CMK (cell line): ENCODE results near the gene ZNF426.

ENCODE experiments used
- DNase-seq: peaks from one replicate; pipeline ENCODE4 v3.0.0-alpha.2; 2010; ENCODE audit warnings: low read depth

Gene ZNF426

DNA sequence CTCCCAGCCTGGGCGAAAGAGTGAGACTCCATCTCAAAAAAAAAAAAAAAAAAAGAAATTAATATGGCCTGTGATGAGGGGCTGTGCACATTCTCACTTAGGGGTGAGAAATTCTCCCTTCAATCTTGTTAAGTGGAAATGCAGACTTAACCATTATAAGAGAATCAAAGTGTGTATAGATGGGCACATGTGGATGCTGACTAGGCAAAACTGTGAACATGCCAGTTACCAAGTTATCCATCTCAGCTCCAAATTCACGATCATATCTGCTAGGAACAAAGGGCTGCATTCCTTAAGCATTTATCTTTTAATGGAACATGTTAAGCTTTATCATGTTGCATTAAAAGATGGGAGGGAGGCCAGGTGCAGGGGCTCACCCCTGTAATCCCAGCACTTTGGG is 44.3 kb downstream of the ZNF426 start:
- DNase-seq = no peak

DNA sequence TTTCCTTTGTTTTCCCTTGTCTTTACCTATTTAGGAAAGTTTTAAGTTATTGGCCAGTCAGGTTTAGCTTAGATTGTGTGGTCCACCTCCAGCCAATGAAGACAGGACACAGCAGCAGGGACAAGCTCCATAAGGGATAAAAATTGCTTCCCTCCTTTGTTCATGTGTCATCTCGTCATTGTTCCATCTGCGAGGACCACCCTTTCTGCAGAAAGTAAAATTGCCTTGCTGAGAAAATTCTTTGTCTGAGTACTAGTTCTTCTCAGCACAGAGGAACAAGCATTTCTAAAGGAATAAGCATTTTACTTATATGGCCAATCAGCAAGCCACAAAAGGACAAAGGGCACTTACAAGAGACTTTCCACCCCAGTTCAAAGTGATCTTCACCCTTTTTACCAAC is 51.4 kb downstream of the ZNF426 start:
- no peak for DNase-seq

DNA sequence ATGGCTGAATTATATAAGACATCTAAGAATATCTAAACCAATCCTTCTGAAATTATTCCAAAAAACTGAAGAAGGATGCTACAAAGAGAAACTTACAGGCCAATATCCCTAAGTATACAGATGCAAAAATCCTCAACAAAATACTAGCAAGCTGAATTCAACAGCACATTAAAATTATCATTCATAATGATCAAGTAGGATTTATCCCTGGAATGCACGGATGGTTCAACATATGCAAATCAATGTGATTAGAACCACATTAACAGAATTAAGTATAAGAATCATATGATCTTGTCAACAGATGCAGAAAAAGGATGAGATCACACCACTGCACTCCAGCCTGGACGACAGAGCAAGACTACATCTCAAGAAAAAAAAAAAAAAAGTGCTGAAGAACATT is 53.3 kb downstream of the ZNF426 start:
- DNase-seq = no peak

- no peak for DNase-seq
These were observed 63.5 kb downstream of the ZNF426 start for GRCh38 chr19:9474975-9475374.
